Adipose tissue (tissue), 3 donors: Measurements from ENCODE around the gene SESN2. TPM values are rescaled to one million over a fixed set of nuclear protein-coding genes. Genes with fewer than 3 reads are reported as not detected.

ENCODE experiments used
- H3K27ac ChIP-seq: one replicate; pipeline ENCODE4 v1.5.1; 2013; ENCODE audit warnings: low read depth, low read length
- WGBS, 3 donors: extraction: QIAGEN DNeasy Blood & Tissue Kit; methylation state at CpG; one replicate each; pipeline ENCODE4 v1.1.7; 2013; 5-methylcytosine and 5-hydroxymethylcytosine counted together
- polyA plus RNA-seq, 3 donors: library from polyadenylated mRNA; stranded (reverse); fragments of 200-250 nt; gene quantifications; one replicate each; pipeline ENCODE4 v1.2.3, GENCODE V29; 2013
- donor health status: healthy with polysubstance abuse.
- donor health status: Bipolar disorder and iron deficiency.
- donor health status: healthy.

The SESN2 gene
- polyA plus RNA-seq, 3 donors = 6.6 to 17.5 (median 9.1) TPM

GRCh38 chr1:28248273-28249012 is 10.9 kb upstream of the SESN2 start:
- H3K27ac ChIP-seq = no peak overlapping the region
- WGBS, 3 donors = 2 to 5% (median 3%) methylated on average over 12 of the region's 12 CpGs

GRCh38 chr1:28249013-28249865 is 10.1 kb upstream of the SESN2 start:
- no peak overlapping the region for H3K27ac ChIP-seq
- WGBS, 3 donors = 9 to 30% (median 30%) methylated on average over 3 of the region's 3 CpGs

GRCh38 chr1:28249866-28250295 is 9.4 kb upstream of the SESN2 start:
- H3K27ac ChIP-seq = no peak overlapping the region
- WGBS, 3 donors = 27 to 53% (median 48%) methylated on average over 4 of the region's 4 CpGs

GRCh38 chr1:28256197-28256827 is 3.0 kb upstream of the SESN2 start:
- 73 to 84% (median 73%) methylated on average over 6 of the region's 6 CpGs for WGBS, 3 donors
- no peak overlapping the region for H3K27ac ChIP-seq

GRCh38 chr1:28257736-28258135 is 1.6 kb upstream of the SESN2 start:
- 95 to 98% (median 96%) methylated on average over 4 of the region's 4 CpGs for WGBS, 3 donors
- no peak overlapping the region for H3K27ac ChIP-seq

- no peak overlapping the region for H3K27ac ChIP-seq
- 6 to 9% (median 6%) methylated on average over 12 of the region's 12 CpGs for WGBS, 3 donors
Observed at GRCh38 chr1:28258628-28259251, 578 bp upstream of the SESN2 start.

- H3K27ac ChIP-seq = no peak overlapping the region
- WGBS, 3 donors = 2 to 4% (median 2%) methylated on average over 24 to 66 of the region's 66 CpGs
Observed at GRCh38 chr1:28259934-28260802, 850 bp downstream of the SESN2 start.

- no peak overlapping the region for H3K27ac ChIP-seq
- whole genome bisulfite sequencing, 3 donors = 36 to 62% (median 47%) methylated on average over 7 of the region's 7 CpGs
Observed at GRCh38 chr1:28260803-28261174, 1.5 kb downstream of the SESN2 start.

- H3K27ac ChIP-seq = no peak overlapping the region
- WGBS, 3 donors = 86 to 90% (median 87%) methylated on average over 1 of the region's 1 CpG
Observed at GRCh38 chr1:28264897-28265296, 5.6 kb downstream of the SESN2 start.

- WGBS, 3 donors = 89 to 96% (median 89%) methylated on average over 8 of the region's 8 CpGs
- no peak overlapping the region for H3K27ac ChIP-seq
Observed at GRCh38 chr1:28265577-28265976, 6.3 kb downstream of the SESN2 start.

GRCh38 chr1:28266920-28267322 is 7.6 kb downstream of the SESN2 start:
- 54 to 66% (median 57%) methylated on average over 5 of the region's 5 CpGs for WGBS, 3 donors
- no peak overlapping the region for H3K27ac ChIP-seq

GRCh38 chr1:28267633-28268032 is 8.3 kb downstream of the SESN2 start:
- 83 to 92% (median 86%) methylated on average over 2 of the region's 2 CpGs for WGBS, 3 donors

GRCh38 chr1:28269529-28269928 is 10.2 kb downstream of the SESN2 start:
- no peak overlapping the region for H3K27ac ChIP-seq
- 51 to 82% (median 81%) methylated on average over 2 of the region's 2 CpGs for WGBS, 3 donors

More at GRCh38 chr1:28267633-28268032, 8.3 kb downstream of the SESN2 start:
- no peak overlapping the region for H3K27ac ChIP-seq

- 91 to 97% (median 96%) methylated on average over 19 to 20 of the region's 20 CpGs for WGBS, 3 donors
- H3K27ac ChIP-seq = no peak overlapping the region
Observed at GRCh38 chr1:28272215-28272852, 13.0 kb downstream of the SESN2 start.

GRCh38 chr1:28273216-28273860 is 14.0 kb downstream of the SESN2 start:
- no peak overlapping the region for H3K27ac ChIP-seq
- 86 to 87% (median 86%) methylated on average over 17 of the region's 17 CpGs for WGBS, 3 donors

GRCh38 chr1:28278763-28279162 is 19.4 kb downstream of the SESN2 start:
- WGBS, 3 donors = 92 to 97% (median 94%) methylated on average over 5 of the region's 5 CpGs
- H3K27ac ChIP-seq = no peak overlapping the region

- 90 to 97% (median 96%) methylated on average over 7 of the region's 7 CpGs for WGBS, 3 donors
- no peak overlapping the region for H3K27ac ChIP-seq
Observed at GRCh38 chr1:28279721-28280120, 20.4 kb downstream of the SESN2 start.
